Mucosa of descending colon (tissue), 3 donors: Measurements from ENCODE around the gene ZFC3H1. TPM values are rescaled to one million over a fixed set of nuclear protein-coding genes. Genes with fewer than 3 reads are reported as not detected.

Experiments used
- ATAC-seq: fragments of 200-7000 bp; cut with Tn5 transposase; one replicate; pipeline ENCODE4 v1.9.1; 2020; ENCODE audit warnings: mild to moderate bottlenecking, moderate library complexity
- DNase-seq, 3 donors: peaks; one replicate each; pipeline ENCODE4 v3.0.0-alpha.2; 2020
- H3K36me3 ChIP-seq: fragments of 200-600 bp; one replicate; pipeline ENCODE4 v1.8.0; 2021; ENCODE audit warnings: low read depth, mild to moderate bottlenecking
- H3K4me1 ChIP-seq: fragments of 200-600 bp; one replicate; pipeline ENCODE4 v1.8.0; 2021; ENCODE audit warnings: low read depth, mild to moderate bottlenecking
- H3K4me3 ChIP-seq: fragments of 200-600 bp; one replicate; pipeline ENCODE4 v1.8.0; 2021; ENCODE audit warnings: mild to moderate bottlenecking
- H3K9me3 ChIP-seq: fragments of 200-600 bp; one replicate; pipeline ENCODE4 v1.8.0; 2021; ENCODE audit warnings: mild to moderate bottlenecking
- intact Hi-C, 2 donors: fragments of 100-400 bp; cut with DNase I in 1 of 2; cut with micrococcal nuclease in 1 of 2; formaldehyde crosslinking; loops; one replicate each; pipeline versions ENCODE4 v1.11.0 to v1.11.1; 2022; cut with DNase I, micrococcal nuclease
- total RNA-seq, 3 donors: library from RNA; stranded (reverse); fragmentation: NEBNext Ultra II Directional in 2 of 3; extraction: Animal tissue kit (Norgen Biotek cat#: 25700) in 2 of 3; gene quantifications; one replicate each; pipeline versions ENCODE4 v1.2.1 to v1.2.4, GENCODE V29; 2021 to 2023
- TF ChIP-seq, protein P1 (sequence below): fragments of 200-600 bp; IDR thresholded peaks from one replicate; pipeline ENCODE4 v1.8.0; 2022; ENCODE audit warnings: antibody characterized with exemption, mild to moderate bottlenecking
- donor health status: DM: no; HTN: no; CAD: no; lungs with moderate emphysema.
- donor health status: DM: no; HTN: no; CAD: no.
- donor health status: DM: no; HTN: yes; CAD: no.

The ZFC3H1 gene
- total RNA-seq, 3 donors from 2014 or later, result 49.0 to 64.1 (median 57.0) TPM

DNA sequence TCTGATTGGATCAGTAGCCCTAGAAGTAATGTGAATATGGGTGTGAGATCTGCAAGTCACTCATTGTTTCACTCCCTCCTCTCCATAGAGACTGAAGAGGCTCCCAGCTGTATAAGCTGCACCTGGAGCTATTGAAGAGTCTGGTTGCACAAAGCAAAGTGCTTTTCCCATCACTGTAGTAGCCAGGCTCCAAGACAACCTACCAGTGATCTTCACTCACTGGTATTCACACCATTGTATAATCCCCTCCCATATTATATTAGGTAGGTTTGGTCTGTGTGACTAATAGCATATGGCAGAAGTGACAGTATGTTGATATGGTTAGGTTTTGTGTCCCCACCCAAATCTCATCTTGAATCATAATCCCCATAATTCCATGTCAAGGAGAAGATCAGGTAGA, 64.4 kb downstream of the ZFC3H1 start:
- Histone ChIP-seq H3K36me3 (no peaks in the 10 kb centered on the region), H3K4me1 (no peaks in the 10 kb centered on the region), H3K4me3 (no peak overlapping the region), H3K9me3 (no peaks in the 10 kb centered on the region)
- TF ChIP-seq, protein P1, sequence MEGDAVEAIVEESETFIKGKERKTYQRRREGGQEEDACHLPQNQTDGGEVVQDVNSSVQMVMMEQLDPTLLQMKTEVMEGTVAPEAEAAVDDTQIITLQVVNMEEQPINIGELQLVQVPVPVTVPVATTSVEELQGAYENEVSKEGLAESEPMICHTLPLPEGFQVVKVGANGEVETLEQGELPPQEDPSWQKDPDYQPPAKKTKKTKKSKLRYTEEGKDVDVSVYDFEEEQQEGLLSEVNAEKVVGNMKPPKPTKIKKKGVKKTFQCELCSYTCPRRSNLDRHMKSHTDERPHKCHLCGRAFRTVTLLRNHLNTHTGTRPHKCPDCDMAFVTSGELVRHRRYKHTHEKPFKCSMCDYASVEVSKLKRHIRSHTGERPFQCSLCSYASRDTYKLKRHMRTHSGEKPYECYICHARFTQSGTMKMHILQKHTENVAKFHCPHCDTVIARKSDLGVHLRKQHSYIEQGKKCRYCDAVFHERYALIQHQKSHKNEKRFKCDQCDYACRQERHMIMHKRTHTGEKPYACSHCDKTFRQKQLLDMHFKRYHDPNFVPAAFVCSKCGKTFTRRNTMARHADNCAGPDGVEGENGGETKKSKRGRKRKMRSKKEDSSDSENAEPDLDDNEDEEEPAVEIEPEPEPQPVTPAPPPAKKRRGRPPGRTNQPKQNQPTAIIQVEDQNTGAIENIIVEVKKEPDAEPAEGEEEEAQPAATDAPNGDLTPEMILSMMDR, result no peak
- ATAC-seq (no peak), DNase-seq (no peak)
- intact Hi-C loops, result no loop called here

DNA sequence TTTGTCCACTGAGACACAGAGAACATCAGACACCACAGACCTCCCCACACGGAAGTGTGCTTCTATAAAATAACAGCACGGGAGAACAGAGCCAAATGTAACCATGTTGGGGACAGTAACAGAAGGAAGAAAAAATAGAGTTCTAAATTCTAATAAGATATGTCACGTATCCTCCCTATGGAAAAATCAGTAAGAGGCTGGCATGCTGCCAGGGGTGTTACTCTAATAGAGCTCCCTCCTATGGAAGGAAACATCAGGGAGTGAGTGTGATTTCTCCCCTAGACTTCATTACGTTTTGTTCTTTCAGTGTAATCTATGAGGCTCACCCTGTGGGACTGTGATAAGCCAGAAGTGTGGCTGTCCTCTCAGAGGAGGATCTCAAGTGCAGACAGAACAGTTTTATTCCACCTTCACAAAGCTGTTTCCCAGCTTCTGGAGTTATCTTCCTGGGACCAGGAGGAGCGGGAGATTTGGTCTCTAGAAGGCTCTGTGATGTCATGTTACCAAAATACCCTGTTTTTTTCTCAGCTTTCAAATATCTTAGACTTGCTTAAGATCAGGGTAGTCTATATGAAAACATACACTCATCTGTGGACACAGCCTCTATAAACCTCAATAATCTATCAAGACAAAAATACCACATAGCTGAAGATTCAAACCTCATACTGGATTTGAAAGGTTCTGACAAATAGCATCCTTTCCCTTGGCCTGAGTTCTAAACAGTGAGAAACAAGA, 69.3 kb downstream of the ZFC3H1 start:
- no peaks in the 10 kb centered on the region for H3K4me1 ChIP-seq
- DNase-seq (peak in 1 of 3 donors; percentile 26), ATAC-seq (peak; percentile 31)
- no peak overlapping the region for H3K4me3 ChIP-seq
- intact Hi-C loops, result no loop called here
- TF ChIP-seq, protein P1, result no peak
- H3K9me3 ChIP-seq, result no peaks in the 10 kb centered on the region
- no peaks in the 10 kb centered on the region for H3K36me3 ChIP-seq

DNA sequence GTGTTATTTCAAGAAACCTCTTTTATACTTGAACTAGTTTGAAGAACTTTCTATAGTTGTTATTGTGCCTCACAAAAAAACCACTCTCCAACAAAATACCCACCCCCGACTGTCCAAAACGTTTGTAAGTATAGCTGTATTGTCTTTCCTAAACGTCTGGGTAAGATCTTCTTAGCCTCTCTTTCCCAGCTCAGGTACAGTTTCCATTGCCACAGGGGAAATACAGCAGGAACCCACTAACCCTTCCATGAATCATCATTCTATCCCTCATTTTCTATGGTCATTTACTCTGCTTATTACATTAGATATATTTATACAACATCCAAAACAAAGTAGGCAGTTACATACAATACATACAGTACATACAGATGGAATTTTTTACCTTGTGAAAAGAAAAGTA, 70.8 kb downstream of the ZFC3H1 start:
- no peak overlapping the region for H3K4me3 ChIP-seq
- intact Hi-C loops, result no loop called here
- H3K9me3 ChIP-seq, result no peaks in the 10 kb centered on the region
- ATAC-seq (no peak), DNase-seq (no peak)
- H3K36me3 ChIP-seq, result no peaks in the 10 kb centered on the region
- H3K4me1 ChIP-seq, result no peaks in the 10 kb centered on the region
- TF ChIP-seq, protein P1, result no peak

DNA sequence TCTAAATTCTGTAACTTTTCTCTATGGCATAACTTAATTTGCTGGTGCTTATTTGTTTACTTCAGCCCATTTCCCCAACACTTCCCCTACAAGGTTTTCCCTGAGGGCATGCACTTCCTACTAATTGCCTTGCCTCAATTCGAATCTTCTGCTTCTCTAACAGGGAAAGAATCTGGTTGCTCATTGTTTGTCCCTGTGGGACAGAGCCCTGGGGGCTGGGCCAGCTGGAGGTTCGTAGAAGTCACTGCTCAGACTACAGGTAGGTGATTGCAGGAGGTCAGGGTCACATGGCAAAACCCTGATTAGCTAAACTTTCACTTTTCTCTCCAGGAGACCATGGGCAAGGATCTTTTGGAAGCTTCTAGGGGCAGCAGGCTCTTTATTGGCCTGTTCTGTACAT, 72.0 kb downstream of the ZFC3H1 start:
- intact Hi-C loops, result no loop called here
- Histone ChIP-seq H3K36me3 (no peaks in the 10 kb centered on the region), H3K9me3 (no peaks in the 10 kb centered on the region), H3K4me3 (no peak overlapping the region), H3K4me1 (no peaks in the 10 kb centered on the region)
- DNase-seq (no peak), ATAC-seq (no peak)
- TF ChIP-seq, protein P1, result no peak

DNA sequence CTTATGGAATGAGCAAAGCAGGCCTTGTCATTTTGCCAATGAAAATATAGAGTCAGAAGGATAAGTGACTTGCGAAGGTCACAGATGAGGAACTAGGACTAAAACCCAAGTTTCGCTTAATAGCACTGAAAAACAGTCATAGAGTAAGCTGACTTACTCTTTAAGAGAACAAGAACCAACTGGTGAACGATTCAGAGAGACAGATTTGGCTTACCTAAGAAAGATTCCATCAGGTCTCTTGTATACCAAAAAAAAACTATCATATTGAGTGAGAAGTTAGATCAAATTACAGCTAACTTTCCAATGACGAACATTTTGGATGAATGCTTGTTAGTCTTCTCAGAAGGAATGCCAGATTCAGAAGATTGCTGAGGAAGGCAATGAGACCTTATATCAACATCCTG, 74.2 kb downstream of the ZFC3H1 start:
- H3K4me3 ChIP-seq, result no peak overlapping the region
- DNase-seq (no peak), ATAC-seq (no peak)
- intact Hi-C loops, result no loop called here
- no peaks in the 10 kb centered on the region for H3K9me3 ChIP-seq
- H3K4me1 ChIP-seq, result no peaks in the 10 kb centered on the region
- H3K36me3 ChIP-seq, result no peaks in the 10 kb centered on the region
- TF ChIP-seq, protein P1, result no peak

DNA sequence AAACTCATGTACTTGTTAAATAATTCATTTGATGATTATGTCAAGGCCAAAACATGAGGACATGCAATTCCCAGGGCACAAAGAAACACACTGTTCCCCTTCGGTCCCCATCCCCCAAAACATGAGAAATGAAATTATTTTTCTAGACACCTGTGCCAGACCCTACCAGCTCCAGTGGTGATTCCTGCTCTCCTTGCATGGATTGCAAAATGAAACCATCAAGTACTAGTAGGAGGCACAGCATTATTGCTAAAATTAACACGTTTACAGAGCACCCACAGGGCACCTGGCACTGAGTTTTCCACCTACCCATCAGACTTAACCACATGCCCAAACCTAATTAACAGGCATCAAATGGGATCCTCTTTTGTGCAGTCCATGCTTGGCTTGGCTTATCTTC, 76.6 kb downstream of the ZFC3H1 start:
- Histone ChIP-seq H3K9me3 (no peaks in the 10 kb centered on the region), H3K4me3 (no peak overlapping the region), H3K36me3 (no peaks in the 10 kb centered on the region), H3K4me1 (no peaks in the 10 kb centered on the region)
- DNase-seq (no peak), ATAC-seq (no peak)
- TF ChIP-seq, protein P1, result no peak
- intact Hi-C loops, result no loop called here
